GM12873 (cell line): ENCODE results near the gene MFSD11.

ENCODE experiments used
- TF ChIP-seq, protein P1 (sequence below): IDR thresholded peaks from 2 replicates; pipeline ENCODE4 v1.5.1; 2012; ENCODE audit warnings: low read depth, mild to moderate bottlenecking, moderate library complexity, low read length, control low read depth; ENCODE audit not compliant: insufficient read depth; ENCODE audit errors: missing control alignments

MFSD11 gene

DNA sequence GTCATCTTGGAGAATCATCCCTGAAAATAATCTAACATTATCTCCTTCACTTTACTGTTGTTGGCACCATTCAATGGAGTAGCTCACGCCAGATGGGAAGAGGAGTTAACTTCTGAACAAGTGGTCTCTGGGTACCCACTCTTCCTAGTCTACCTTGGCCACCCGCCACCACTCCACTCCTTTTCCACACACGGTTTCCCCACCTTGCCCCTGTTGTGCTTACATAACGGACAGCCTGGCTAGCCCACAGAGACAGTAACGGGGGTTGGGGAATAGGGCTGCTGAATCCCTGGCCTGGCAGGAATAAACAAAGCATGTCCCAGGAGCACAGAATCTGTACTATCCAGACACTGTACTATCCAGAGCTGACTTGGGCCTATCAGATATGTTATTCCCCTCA, 23.6 kb upstream of the MFSD11 start:
- TF ChIP-seq, protein P1, sequence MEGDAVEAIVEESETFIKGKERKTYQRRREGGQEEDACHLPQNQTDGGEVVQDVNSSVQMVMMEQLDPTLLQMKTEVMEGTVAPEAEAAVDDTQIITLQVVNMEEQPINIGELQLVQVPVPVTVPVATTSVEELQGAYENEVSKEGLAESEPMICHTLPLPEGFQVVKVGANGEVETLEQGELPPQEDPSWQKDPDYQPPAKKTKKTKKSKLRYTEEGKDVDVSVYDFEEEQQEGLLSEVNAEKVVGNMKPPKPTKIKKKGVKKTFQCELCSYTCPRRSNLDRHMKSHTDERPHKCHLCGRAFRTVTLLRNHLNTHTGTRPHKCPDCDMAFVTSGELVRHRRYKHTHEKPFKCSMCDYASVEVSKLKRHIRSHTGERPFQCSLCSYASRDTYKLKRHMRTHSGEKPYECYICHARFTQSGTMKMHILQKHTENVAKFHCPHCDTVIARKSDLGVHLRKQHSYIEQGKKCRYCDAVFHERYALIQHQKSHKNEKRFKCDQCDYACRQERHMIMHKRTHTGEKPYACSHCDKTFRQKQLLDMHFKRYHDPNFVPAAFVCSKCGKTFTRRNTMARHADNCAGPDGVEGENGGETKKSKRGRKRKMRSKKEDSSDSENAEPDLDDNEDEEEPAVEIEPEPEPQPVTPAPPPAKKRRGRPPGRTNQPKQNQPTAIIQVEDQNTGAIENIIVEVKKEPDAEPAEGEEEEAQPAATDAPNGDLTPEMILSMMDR = no peak

DNA sequence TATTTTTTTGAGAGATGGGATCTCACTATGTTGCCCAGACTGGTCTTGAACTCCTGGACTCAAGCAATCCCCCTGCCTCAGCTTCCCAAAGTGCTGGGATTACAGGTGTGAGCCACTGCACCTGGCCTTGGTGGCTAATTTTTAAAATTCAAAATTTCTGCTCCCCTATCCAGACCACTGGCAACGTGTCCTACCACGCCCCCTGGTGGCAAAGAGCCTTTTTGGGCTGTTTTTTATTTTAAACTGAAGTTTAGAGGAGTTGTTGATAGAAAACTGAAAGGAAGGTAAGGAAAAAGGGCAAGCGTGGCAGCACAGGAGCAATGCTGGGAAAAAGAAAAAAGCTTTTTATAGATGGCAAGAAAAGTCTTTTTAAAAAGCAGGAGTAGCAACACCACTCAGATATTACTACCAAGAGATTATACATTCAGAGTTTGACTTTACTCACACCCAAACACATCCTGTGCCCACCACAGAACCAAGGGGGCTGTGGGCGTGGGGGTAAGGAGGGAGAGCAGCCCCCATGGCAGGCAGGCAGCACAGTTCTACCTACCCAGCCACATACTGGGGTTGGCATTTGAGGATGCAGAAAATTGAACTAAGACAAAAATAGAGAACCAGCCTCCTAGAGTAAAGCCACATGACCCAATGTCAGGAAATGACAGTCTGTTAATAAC, 23.0 kb upstream of the MFSD11 start:
- TF ChIP-seq, protein P1 = peak; percentile 70

DNA sequence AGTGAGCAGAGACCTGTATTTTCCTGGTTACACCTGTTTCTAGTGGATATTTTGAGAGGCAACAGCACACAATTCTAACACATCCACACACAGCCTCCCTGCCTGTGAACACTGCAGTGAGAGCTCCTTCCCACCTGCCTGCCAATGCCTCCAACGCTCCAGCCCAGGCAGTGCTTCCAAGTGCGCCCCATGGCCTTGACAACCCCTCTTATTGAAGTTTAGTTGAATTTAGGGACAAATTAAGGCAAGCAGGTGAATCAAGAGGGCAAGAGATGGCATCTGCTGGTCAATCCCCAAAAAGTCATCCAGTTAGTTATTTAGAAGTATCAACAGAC, 22.5 kb upstream of the MFSD11 start:
- TF ChIP-seq, protein P1 = no peak

DNA sequence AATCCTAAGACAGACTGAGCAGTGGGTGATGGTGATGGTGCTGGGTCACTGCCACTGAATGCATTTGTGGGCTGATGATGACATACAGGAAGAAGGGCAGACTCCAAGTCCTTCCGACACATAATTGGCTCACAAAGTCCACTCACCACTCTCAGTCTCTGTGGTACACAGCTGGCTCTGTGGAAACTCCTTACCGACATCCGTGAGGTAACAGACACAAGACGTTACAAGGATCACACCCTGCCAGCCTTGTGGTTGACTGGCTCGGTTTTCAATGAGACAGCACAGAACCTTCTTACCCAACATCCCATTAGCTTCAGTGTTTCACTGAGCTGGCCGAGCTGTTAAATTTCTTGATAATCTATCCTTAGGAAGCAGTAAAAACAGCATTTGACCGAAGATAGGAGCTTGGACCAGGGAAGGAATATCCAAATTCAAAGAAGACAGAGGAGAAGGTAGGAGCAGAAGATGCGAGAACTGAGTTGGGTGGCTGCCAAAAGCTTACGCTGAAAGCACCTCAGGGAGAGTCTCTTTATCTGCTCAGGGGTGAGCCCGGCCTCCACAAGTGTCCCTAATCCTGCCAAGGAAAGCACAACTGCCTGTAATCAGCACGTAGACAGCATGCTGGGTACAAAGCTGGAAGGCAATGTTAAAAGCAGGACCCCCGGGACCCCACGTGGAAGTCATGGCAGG, 21.6 kb upstream of the MFSD11 start:
- TF ChIP-seq, protein P1 = no peak

DNA sequence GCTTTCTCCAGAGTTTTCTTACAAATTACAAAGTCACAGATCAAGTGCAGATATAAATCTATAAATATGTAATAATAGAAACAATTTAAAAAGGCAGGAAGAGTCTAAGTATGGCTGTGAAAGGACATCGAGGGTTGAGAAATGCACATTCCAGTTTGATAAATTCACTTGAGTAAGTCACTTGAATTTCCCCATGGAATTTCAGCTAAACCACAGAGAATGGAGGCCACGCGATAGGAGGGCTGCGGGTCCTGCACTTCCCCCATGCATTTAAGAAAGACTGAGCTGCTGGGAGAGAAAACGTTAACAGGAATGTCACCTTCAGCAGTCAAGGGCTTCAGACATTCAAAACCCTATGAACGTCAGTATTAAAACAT, 21.1 kb upstream of the MFSD11 start:
- TF ChIP-seq, protein P1 = no peak

DNA sequence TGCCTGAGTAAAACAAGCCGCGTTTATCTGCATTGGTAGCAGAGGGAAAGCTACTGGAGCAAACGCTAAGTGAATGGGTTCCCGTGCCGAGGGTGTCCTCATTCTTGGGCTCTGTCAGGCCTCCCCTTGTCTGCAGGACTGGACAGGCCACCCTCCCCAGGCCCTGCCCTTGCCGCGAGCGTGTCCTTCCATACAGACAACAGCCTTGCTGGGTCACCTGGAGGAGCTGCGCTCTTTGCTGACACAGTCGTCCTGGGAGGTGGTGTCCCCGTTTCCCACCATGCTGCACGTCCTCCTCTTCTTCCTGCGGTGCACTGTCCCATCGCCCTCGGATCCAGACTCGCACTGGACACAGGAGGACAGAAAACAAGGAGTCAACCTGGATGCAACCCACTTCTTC, 19.4 kb upstream of the MFSD11 start:
- TF ChIP-seq, protein P1 = no peak

DNA sequence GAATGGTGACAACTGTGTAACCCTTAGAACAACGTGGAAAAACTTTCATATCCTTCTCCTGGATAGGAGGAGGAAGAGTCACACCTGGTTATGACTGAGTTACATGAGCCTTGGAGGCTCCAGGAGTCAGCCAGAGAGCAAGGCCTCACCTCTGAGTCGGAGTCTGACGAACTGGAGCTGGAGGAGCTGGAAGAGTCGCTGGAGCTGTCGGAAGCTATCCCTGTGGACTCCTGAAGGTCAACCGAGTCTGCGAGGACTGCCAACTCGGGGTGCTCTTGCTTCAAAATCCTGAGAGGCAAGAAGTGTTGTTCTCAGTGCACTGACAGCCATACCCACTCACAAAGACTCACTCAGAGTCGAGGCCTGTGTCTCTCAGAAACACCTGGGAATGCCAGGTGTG, 17.7 kb upstream of the MFSD11 start:
- TF ChIP-seq, protein P1 = no peak
